ENCODE data around the gene WDR20.

GRCh38 chr14:102213470-102213869, 73.8 kb downstream of the WDR20 start:
- no peak for TF ChIP-seq POLR2A (IDR thresholded peaks at IDR 0.05)
- no peak for TF ChIP-seq CTCF (IDR thresholded peaks at IDR 0.05)
- TF ChIP-seq POLR2AphosphoS5 (IDR thresholded peaks at IDR 0.05), result no peak

Measured in sigmoid colon (tissue), 4 donors.